GM12801 (cell line): Measurements from ENCODE around the gene SLC1A2.

Experiments used
- CTCF ChIP-seq: IDR thresholded peaks from one replicate; pipeline ENCODE4 v1.5.1; 2011; ENCODE audit warnings: control low read depth; ENCODE audit not compliant: insufficient read length; ENCODE audit errors: extremely low read depth

Gene SLC1A2

DNA sequence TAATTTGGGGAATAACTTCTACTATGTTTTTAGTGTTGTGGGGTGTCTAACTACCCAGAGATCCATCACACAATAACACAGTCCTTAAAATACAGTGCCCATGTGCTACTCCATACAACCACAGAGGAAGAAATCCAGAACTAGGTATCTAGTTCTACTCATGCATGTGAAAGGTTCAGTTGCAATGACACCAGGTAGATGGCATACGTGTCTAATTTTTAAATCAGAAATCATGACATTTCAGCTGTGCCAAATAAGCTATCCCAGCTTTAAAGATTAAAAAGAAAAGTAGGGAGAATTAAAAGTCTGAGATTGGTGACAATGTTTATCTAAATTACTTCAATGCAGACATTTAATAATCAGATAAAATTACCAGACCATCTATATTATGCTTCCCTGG lies 158.2 kb downstream of the SLC1A2 start:
- no peak for TF ChIP-seq CTCF

DNA sequence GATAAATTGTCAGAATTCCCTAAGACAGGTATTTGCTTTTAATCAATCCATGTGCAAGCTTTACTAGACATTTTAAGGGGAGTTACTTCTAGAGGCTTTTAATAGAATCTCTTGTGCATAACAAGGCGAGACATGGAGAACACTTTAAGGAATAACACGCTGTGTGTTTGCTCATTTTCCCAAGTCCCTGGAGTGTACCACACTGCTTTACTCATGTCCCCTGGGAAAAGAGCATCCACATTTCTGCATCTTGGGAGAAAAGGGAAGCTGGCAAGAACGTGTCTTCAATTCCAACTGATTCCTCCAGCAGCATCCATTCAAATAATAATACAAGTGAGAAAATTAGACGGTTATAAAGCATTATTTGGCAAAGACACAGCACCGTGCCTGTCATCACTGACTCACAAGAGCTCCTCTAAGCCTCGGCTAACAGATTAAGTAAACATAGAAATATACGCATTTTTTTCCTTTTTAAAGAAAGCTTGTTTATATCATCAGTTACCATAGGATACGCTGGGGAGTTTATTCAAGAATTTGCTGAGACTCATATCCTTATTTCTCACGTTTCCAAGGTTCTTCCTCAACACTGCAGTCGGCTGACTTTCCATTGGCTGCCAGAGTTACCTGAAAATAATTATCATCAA lies 158.9 kb downstream of the SLC1A2 start:
- no peak for TF ChIP-seq CTCF

DNA sequence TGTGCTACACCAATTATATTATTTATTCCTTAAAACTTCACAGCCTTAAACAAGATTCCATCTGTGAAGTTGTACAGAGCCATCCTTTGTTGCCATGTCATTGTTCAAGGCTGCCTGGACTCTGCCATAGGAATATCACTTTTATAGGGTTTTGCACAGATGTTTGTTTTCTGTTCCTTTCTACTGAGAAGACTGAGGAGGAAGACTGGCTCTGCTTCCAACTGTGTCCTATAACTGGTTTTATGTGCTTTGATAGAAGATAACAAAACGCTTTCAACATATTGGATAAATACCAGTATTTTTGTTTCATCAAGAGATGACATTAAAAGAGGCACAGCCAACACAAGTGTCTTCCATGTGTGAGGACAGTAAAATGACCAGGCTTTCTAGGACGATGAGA lies 159.8 kb downstream of the SLC1A2 start:
- TF ChIP-seq CTCF = no peak

GRCh38 chr11:35257281-35257680 lies 162.1 kb downstream of the SLC1A2 start:
- TF ChIP-seq CTCF = no peak

GRCh38 chr11:35256296-35256695 lies 163.1 kb downstream of the SLC1A2 start:
- TF ChIP-seq CTCF = no peak

DNA sequence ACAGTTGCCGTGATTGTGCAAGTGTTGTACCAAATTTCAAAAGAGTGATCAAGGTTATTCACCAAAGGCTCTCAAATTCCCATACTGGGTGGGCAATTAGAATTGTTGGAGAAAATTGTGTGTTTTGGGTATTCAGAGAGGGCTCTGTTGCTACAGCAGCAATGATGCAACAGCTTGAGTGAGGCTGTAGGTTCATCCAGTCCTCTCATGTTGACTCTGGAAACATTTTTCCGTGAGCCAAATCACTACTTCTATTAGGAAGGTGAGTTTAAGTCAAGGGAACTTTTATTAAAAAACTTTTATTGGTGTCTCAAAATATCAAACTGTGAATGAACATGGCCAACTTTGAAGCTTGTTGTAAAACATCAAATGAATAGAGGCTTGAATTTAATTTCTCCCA lies 163.8 kb downstream of the SLC1A2 start:
- TF ChIP-seq CTCF = no peak

- no peak for TF ChIP-seq CTCF
These were observed 166.1 kb downstream of the SLC1A2 start for GRCh38 chr11:35253237-35253636.

DNA sequence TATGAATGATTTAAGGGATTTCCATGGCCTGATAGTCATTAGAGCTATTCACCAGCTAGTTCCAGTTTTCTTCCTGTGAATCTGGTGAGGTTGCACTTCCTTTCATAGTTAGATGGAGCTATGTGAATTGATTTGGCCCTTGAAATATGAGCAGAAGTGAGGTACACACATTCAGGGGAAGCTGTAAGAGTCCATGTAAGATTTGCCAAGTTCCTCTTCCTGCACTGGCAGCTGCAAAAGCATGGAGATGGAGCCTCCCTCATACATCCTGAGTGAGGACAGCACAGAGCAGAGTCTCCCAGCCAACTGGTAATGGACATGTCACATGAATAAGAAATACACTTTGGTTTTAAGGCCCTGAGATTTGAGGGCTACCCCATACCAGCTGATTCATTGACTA lies 168.7 kb downstream of the SLC1A2 start:
- TF ChIP-seq CTCF = no peak
